A549 (cell line): ENCODE results near the gene ZC3H14.

Experiments
- EP300 ChIP-seq, 2 experiments: fragments of >200 bp; sonication (Bioruptor Twin); formaldehyde crosslinking; IDR thresholded peaks; 2 replicates in 1 of 2; 3 replicates in 1 of 2; pipeline ENCODE4 v1.6.1; 2016 to 2017
- PHF8 ChIP-seq: fragments of 200-600 bp; sonication (generic); IDR thresholded peaks from 2 replicates; pipeline ENCODE4 v1.6.1; 2016; ENCODE audit warnings: low read depth, mild to moderate bottlenecking, antibody characterized with exemption, moderate library complexity, borderline replicate concordance
- TF ChIP-seq, protein P1 (sequence below): fragments of >200 bp; sonication (Bioruptor Twin); formaldehyde crosslinking; IDR thresholded peaks from 3 replicates; pipeline ENCODE4 v1.5.1; 2016

DNA sequence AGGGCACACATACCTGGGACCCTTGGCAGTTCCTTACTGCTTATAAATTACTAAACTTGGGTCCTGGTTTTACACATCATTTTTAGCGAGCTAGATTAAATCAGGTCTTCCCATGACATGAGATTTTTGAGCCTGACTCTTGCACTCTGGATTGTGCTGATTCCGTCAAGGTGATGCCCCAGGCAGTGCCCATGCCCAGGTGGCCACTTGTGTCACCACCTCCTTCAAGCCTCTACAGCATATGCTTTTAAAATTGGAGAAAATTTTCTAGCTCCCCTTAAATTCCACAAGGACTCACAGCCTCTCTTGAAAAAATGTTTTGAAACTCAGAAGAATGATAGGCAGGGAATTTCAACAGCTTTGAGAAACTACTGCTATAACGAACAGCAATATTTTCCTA is 17.6 kb upstream of the ZC3H14 start:
- TF ChIP-seq EP300 (IDR thresholded peaks at IDR 0.05) = no peak
- TF ChIP-seq, protein P1, sequence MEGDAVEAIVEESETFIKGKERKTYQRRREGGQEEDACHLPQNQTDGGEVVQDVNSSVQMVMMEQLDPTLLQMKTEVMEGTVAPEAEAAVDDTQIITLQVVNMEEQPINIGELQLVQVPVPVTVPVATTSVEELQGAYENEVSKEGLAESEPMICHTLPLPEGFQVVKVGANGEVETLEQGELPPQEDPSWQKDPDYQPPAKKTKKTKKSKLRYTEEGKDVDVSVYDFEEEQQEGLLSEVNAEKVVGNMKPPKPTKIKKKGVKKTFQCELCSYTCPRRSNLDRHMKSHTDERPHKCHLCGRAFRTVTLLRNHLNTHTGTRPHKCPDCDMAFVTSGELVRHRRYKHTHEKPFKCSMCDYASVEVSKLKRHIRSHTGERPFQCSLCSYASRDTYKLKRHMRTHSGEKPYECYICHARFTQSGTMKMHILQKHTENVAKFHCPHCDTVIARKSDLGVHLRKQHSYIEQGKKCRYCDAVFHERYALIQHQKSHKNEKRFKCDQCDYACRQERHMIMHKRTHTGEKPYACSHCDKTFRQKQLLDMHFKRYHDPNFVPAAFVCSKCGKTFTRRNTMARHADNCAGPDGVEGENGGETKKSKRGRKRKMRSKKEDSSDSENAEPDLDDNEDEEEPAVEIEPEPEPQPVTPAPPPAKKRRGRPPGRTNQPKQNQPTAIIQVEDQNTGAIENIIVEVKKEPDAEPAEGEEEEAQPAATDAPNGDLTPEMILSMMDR = no peak
- no peak for TF ChIP-seq PHF8
